SK-N-SH treated with all-trans-retinoic acid at 6 μM for 48 hours (cell line): ENCODE data around the gene RAB18.

Source experiments
- ATAC-seq: fragments of 200-7000 bp; cut with Tn5 transposase; 3 replicates; pipeline ENCODE4 v1.9.1; 2020; ENCODE audit warnings: mild to moderate bottlenecking, moderate library complexity
- ARNTL ChIP-seq: fragments of 450-650 bp; formaldehyde crosslinking; IDR thresholded peaks from 2 replicates; pipeline ENCODE4 v1.5.0; 2020; ENCODE audit warnings: low read depth, mild to moderate bottlenecking, moderate library complexity, borderline replicate concordance
- BACH2 ChIP-seq: fragments of 250-450 bp; sonication (Bioruptor Pico); IDR thresholded peaks from 2 replicates; pipeline ENCODE4 v1.9.0; 2021; ENCODE audit warnings: mild to moderate bottlenecking, borderline replicate concordance
- CREB5 ChIP-seq: fragments of 250-450 bp; sonication (Bioruptor Pico); IDR thresholded peaks from 2 replicates; pipeline ENCODE4 v1.5.1; 2020; ENCODE audit warnings: low read depth, mild to moderate bottlenecking, moderate library complexity
- CSDC2 ChIP-seq: fragments of 250-450 bp; sonication (Bioruptor Pico); IDR thresholded peaks from 2 replicates; pipeline ENCODE4 v1.5.0; 2020; ENCODE audit warnings: mild to moderate bottlenecking, moderate library complexity
- CSRNP3 ChIP-seq: fragments of 250-450 bp; sonication (Bioruptor Pico); IDR thresholded peaks from 2 replicates; pipeline ENCODE4 v1.5.1; 2021; ENCODE audit warnings: mild to moderate bottlenecking, moderate library complexity
- ESRRG ChIP-seq: fragments of 250-450 bp; sonication (Bioruptor Pico); IDR thresholded peaks from 2 replicates; pipeline ENCODE4 v1.6.1; 2021; ENCODE audit warnings: mild to moderate bottlenecking
- GLIS3 ChIP-seq: fragments of 250-450 bp; sonication (Bioruptor Pico); IDR thresholded peaks from 2 replicates; pipeline ENCODE4 v1.5.0; 2020; ENCODE audit warnings: mild to moderate bottlenecking, moderate library complexity
- ISL1 ChIP-seq: fragments of 250-450 bp; sonication (Bioruptor Pico); IDR thresholded peaks from 2 replicates; pipeline ENCODE4 v2.1.2; 2022; ENCODE audit warnings: mild to moderate bottlenecking, moderate library complexity
- OSR1 ChIP-seq: fragments of 250-450 bp; sonication (Bioruptor Pico); IDR thresholded peaks from 2 replicates; pipeline ENCODE4 v1.8.0; 2022; ENCODE audit warnings: moderate library complexity, mild to moderate bottlenecking, inconsistent platforms
- PATZ1 ChIP-seq: fragments of 250-450 bp; sonication (Bioruptor Pico); IDR thresholded peaks from 2 replicates; pipeline ENCODE4 v1.8.0; 2020; ENCODE audit warnings: mild to moderate bottlenecking, moderate library complexity, borderline replicate concordance
- POU6F1 ChIP-seq: fragments of 250-450 bp; sonication (Bioruptor Pico); IDR thresholded peaks from 2 replicates; pipeline ENCODE4 v1.8.0; 2021; ENCODE audit warnings: low read depth, mild to moderate bottlenecking, moderate library complexity, borderline replicate concordance
- PPARA ChIP-seq: fragments of 250-450 bp; sonication (Bioruptor Pico); IDR thresholded peaks from 2 replicates; pipeline ENCODE4 v1.5.0; 2020; ENCODE audit warnings: mild to moderate bottlenecking, borderline replicate concordance
- RARB ChIP-seq: fragments of 250-450 bp; sonication (Bioruptor Pico); IDR thresholded peaks from 2 replicates; pipeline ENCODE4 v1.8.0; 2021; ENCODE audit warnings: mild to moderate bottlenecking, moderate library complexity
- SNAI2 ChIP-seq: fragments of 250-450 bp; sonication (Bioruptor Pico); IDR thresholded peaks from 2 replicates; pipeline ENCODE4 v1.5.0; 2020; ENCODE audit warnings: mild to moderate bottlenecking, moderate library complexity
- TCF4 ChIP-seq: fragments of 250-450 bp; sonication (Bioruptor Pico); IDR thresholded peaks from 2 replicates; pipeline ENCODE4 v1.8.0; 2021; ENCODE audit warnings: mild to moderate bottlenecking, moderate library complexity, borderline replicate concordance
- TSHZ2 ChIP-seq: fragments of 250-450 bp; sonication (Bioruptor Pico); IDR thresholded peaks from 2 replicates; pipeline ENCODE4 v1.5.0; 2020; ENCODE audit warnings: mild to moderate bottlenecking, moderate library complexity
- ZFP3 ChIP-seq: fragments of 250-450 bp; sonication (Bioruptor Pico); IDR thresholded peaks from 2 replicates; pipeline ENCODE4 v1.5.0; 2020; ENCODE audit warnings: mild to moderate bottlenecking, moderate library complexity
- ZFP30 ChIP-seq: fragments of 450-650 bp; formaldehyde crosslinking; IDR thresholded peaks from 2 replicates; pipeline ENCODE4 v1.5.0; 2022; ENCODE audit warnings: mild to moderate bottlenecking, moderate library complexity
- ZNF565 ChIP-seq: fragments of 450-650 bp; formaldehyde crosslinking; conservative IDR thresholded peaks from 2 replicates; pipeline ENCODE4 v1.5.0; 2020; ENCODE audit warnings: low read depth, mild to moderate bottlenecking, moderate library complexity
- ZNF70 ChIP-seq: fragments of 450-650 bp; formaldehyde crosslinking; IDR thresholded peaks from 2 replicates; pipeline ENCODE4 v1.5.0; 2020; ENCODE audit warnings: mild to moderate bottlenecking, moderate library complexity
- ZNF8 ChIP-seq: fragments of 450-650 bp; formaldehyde crosslinking; IDR thresholded peaks from 2 replicates; pipeline ENCODE4 v1.5.0; 2020; ENCODE audit warnings: mild to moderate bottlenecking, moderate library complexity

The RAB18 gene

GRCh38 chr10:27457261-27457945 is 46.7 kb upstream of the RAB18 start:
- no peak for ATAC-seq
- TF ChIP-seq OSR1 (CRISPR knock-in tag), result no peak
- no peak for TF ChIP-seq ZFP3 (CRISPR knock-in tag)
- TF ChIP-seq CSRNP3 (CRISPR knock-in tag), result no peak
- TF ChIP-seq ESRRG (CRISPR knock-in tag), result no peak
- no peak for TF ChIP-seq PPARA (CRISPR knock-in tag)
- no peak for TF ChIP-seq ISL1 (CRISPR knock-in tag)
- TF ChIP-seq GLIS3 (CRISPR knock-in tag), result no peak
- no peak for TF ChIP-seq CSDC2
- TF ChIP-seq ZNF70 (CRISPR knock-in tag), result no peak
- TF ChIP-seq TSHZ2 (CRISPR knock-in tag), result no peak
- TF ChIP-seq ZNF8, result no peak
- TF ChIP-seq, all 23 proteins: peak for 0

GRCh38 chr10:27457966-27458365 is 46.1 kb upstream of the RAB18 start:
- no peak for ATAC-seq

More at GRCh38 chr10:27457966-27458365, 46.1 kb upstream of the RAB18 start:
- TF ChIP-seq ZFP3 (CRISPR knock-in tag) (no peak), OSR1 (CRISPR knock-in tag) (no peak), ZNF70 (CRISPR knock-in tag) (no peak), CREB5 (CRISPR knock-in tag) (no peak), ZFP30 (CRISPR knock-in tag) (no peak), BACH2 (CRISPR knock-in tag) (no peak), ARNTL (CRISPR knock-in tag) (no peak), PATZ1 (no peak), ZNF565 (CRISPR knock-in tag) (no peak), SNAI2 (no peak), POU6F1 (CRISPR knock-in tag) (no peak), TCF4 (CRISPR knock-in tag) (no peak), CSRNP3 (CRISPR knock-in tag) (no peak), PPARA (CRISPR knock-in tag) (no peak), ISL1 (CRISPR knock-in tag) (no peak), TSHZ2 (CRISPR knock-in tag) (no peak), RARB (CRISPR knock-in tag) (no peak), ESRRG (CRISPR knock-in tag) (no peak)
